HEK293T (cell line): ENCODE data around the gene TNFSF13B.

ENCODE experiments used
- BHLHE40 ChIP-seq: fragments of 450-650 bp; IDR thresholded peaks from 2 replicates; pipeline ENCODE4 v1.6.1; 2016; ENCODE audit warnings: mild to moderate bottlenecking, moderate library complexity, borderline replicate concordance
- ELF4 ChIP-seq: fragments of 450-650 bp; IDR thresholded peaks from 2 replicates; pipeline ENCODE4 v1.6.1; 2017; ENCODE audit warnings: antibody characterized with exemption
- FOXM1 ChIP-seq: fragments of 450-650 bp; IDR thresholded peaks from 2 replicates; pipeline ENCODE4 v1.6.1; 2017; ENCODE audit warnings: mild to moderate bottlenecking, borderline replicate concordance
- TARDBP ChIP-seq: fragments of 450-650 bp; IDR thresholded peaks from 2 replicates; pipeline ENCODE4 v1.6.1; 2016

DNA sequence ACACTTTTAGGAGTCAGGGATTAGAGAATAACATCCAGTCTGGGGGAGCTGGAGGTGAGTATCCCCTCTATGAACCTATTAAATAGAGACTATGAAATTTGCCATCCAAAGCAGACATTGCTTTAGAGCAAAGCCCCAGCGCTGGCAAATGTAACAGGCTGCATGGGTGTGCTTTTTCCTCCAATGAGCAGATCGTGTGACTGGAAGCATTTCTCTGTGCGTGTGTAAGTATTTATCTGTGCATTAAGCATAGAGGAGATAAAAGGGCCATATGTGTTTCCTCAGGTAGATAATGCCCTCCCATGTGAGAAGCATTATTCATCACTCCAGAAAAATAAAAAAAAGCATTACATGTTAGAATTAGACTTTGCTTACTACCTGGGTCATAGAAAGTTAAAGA, 924 bp downstream of the TNFSF13B start:
- no peak for TF ChIP-seq FOXM1
- no peak for TF ChIP-seq TARDBP
- TF ChIP-seq ELF4: no peak
- TF ChIP-seq BHLHE40: no peak
